HuH-7.5 (cell line): ENCODE measurements around the gene POLR3K.

Source experiments
- DNase-seq: peaks from one replicate; pipeline ENCODE4 v3.0.0; 2011; ENCODE audit warnings: low spot score

Gene POLR3K

GRCh38 chr16:78444-79150 lies 25.2 kb upstream of the POLR3K start:
- peak; percentile 59 for DNase-seq

GRCh38 chr16:77807-78443 lies 24.5 kb upstream of the POLR3K start, which contains the start of gene MPG:
MPG (plus strand) TSS chr16:78225; CDS start chr16:78310, 85 bp downstream.
- peak; percentile 99 for DNase-seq

GRCh38 chr16:77273-77806 lies 23.9 kb upstream of the POLR3K start:
- peak; percentile 70 for DNase-seq

GRCh38 chr16:76535-77272 lies 23.3 kb upstream of the POLR3K start:
- DNase-seq = no peak

GRCh38 chr16:75580-76501 lies 22.4 kb upstream of the POLR3K start:
- no peak for DNase-seq

GRCh38 chr16:74747-75334 lies 21.4 kb upstream of the POLR3K start:
- DNase-seq = no peak

- DNase-seq = no peak
Observed at GRCh38 chr16:74051-74746, 20.8 kb upstream of the POLR3K start.

GRCh38 chr16:72561-73548 lies 19.4 kb upstream of the POLR3K start, which contains the start of gene RHBDF1:
RHBDF1 (minus strand) TSS chr16:72631; CDS start chr16:65015, 7,616 bp downstream.
- peak; percentile 87 for DNase-seq

- DNase-seq = peak; percentile 89
Observed at GRCh38 chr16:71540-72401, 18.4 kb upstream of the POLR3K start.

- no peak for DNase-seq
Observed at GRCh38 chr16:71210-71539, 17.8 kb upstream of the POLR3K start.

GRCh38 chr16:69181-69580 lies 15.8 kb upstream of the POLR3K start:
- no peak for DNase-seq

- DNase-seq = no peak
Observed at GRCh38 chr16:67884-68789, 14.7 kb upstream of the POLR3K start.

GRCh38 chr16:67183-67791 lies 13.9 kb upstream of the POLR3K start:
- no peak for DNase-seq

GRCh38 chr16:66309-67182 lies 13.1 kb upstream of the POLR3K start:
- DNase-seq = no peak

GRCh38 chr16:65745-66144 lies 12.3 kb upstream of the POLR3K start:
- DNase-seq = peak; percentile 95

GRCh38 chr16:64914-65255 lies 11.5 kb upstream of the POLR3K start:
- no peak for DNase-seq
